GM18499 (cell line): ENCODE data around the gene PCYT2.
"Not testable (repeated sequence)": the region's sequence is repeated elsewhere in the genome, so short reads cannot be mapped to it uniquely, and the experiment has no call there.

Experiments
- ATAC-seq: cut with Tn5 transposase; IDR thresholded peaks from one replicate; pipeline ENCODE4 v1.9.1; 2021; ENCODE audit warnings: moderate number of reproducible peaks; ENCODE audit not compliant: insufficient read depth, unreplicated experiment

Gene PCYT2

GRCh38 chr17:81927653-81928543, 16.7 kb upstream of the PCYT2 start, which contains the start of gene MAFG:
MAFG (minus strand) TSS chr17:81927735; CDS start chr17:81923185, 4,550 bp downstream.
- ATAC-seq: peak; percentile 32

DNA sequence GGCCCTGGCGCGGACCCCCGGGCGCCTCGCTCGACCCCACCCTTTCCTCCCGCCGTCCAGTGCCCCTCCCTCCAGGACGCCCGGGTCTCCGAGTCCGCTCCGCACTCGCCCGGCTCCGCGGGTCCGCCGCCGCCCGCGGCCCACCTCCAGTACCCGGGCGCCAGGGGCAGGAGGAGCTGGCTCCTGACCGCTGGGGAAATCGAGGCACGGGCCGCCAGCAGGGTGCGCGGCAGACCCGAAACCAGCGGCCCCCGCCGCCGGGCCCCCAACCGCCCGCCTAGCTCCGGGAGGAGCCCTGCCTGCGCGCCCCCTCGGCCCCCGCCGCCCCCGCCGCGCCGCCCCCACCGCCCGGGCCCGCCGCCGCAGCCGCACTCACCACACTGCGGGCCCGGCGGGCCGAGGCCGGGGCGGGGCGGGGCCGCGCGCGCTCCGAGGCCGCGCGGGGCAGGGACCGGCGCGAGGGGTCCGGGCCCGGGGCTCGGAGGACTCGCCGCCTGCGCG, 16.0 kb upstream of the PCYT2 start:
- peak; percentile 11 for ATAC-seq

GRCh38 chr17:81926451-81927151, 15.4 kb upstream of the PCYT2 start:
- no peak for ATAC-seq

DNA sequence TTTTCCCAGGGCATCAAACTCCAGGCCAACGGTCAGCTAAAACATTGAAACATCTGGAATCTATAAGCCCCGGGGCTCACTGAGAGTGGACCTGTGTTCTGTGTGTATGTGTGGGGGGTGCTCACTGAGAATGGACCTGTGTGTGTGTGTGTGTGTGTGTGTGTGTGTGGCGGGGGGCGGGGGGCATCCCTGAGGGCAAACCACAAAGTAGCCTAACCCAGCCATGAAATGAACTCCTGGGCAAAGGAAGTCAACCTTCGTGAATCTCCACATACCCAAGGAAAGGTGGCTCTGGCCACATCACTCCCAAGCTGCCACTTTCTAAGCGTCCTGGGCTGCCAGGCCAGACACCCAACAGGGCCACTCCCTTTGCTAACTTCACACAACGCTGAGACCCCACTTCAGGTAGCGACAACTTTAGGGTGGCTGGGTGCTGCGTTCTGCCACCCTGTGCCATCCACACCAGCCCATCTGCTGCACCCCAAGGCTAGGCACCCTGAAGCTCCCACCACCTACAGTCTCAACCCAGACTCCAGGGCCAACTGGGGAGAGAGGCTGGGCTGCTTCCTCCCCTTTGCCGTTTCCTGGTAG, 14.8 kb upstream of the PCYT2 start:
- ATAC-seq: no peak

GRCh38 chr17:81924557-81925532, 13.6 kb upstream of the PCYT2 start:
- no peak for ATAC-seq

DNA sequence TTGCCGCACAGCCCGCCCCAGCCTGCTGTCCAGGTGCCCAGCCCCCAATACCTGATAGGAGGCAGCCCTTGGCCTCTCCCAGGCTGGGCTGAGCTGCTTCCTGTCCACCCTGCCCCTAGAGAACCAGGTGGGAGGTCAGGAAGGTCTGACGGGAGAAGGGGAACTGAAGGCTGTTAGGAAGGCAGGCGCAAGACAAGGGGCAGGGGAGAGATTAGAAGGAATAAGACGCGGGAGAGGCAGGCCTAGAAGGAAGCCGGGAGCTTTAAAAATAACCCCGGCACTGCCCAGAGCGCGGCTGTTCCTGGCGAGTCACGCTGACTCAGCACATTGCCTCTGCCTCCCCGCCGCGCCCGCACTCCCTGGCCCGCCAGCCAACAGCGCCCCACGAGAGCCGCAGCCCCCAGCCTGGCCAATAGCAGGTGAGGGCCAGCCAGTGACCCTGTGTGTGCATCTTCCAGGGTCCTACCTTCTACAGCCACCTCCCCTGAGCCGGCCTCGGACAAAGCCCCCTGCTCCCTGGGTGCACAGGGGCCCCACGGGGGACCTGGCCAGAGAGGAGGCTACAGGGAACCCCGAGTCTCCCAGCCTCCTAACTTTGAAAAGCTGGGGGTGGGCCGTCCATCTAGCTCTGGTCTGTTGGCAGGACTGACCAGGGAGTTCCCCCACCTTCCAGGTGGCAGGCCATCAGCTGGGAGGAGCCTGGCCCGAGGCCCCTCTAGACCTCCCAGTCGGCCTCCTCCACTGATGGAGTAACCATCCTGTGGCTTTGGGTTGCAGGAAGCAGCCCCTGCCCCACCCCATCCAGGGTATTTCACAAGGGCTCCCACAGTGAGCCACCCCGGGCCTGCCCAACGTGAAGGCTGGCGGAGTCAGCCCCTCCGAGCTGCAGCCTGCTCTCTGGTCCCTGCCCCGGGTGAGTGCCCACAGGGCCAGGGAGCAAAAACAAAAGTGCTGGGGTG, 12.4 kb upstream of the PCYT2 start:
- no peak for ATAC-seq

- ATAC-seq: no peak
Measured at GRCh38 chr17:81922566-81923301, 11.5 kb upstream of the PCYT2 start.

DNA sequence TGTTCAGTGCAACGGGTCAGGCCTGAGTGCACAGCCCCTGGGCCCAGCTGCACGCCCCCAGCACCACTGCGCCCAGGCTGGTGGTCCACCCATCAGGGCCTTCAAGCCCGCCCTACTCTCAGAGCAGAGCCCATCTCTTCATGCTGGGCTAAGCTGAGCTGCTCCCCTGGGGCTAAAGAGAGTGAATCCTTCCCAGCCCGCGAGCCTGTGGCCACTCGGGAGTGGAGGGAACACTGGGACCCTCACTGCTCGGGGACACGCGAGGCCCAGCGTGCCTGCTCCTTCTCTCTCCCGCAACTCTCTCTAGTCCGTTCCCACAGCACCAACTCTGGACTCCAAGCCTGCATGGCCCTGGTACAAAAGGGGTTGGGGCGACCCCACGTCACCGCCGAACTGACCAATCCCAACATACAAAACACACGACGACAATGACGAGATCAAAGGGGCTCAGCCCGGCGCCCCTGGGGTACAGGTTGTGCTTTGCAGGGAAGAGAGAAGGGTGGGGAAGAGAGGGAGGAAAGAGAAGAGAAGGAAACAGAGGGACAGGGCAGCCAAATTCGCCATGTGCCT, 10.9 kb upstream of the PCYT2 start:
- no peak for ATAC-seq

DNA sequence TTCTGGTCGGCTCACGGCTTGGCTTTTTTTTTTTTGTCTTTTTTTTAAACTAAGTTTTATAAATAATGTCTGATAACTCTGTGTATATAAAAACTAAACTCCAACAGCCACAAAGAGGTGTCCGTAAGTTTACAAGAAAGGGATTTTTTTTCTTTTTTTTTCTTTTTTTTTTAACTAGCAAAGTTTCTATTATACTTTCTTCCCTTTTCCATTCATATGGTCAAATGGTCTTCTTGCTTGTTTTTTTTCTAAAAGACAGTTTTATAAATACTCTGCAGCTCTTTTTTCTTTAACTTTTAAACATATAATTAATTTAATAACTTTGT, 10.3 kb upstream of the PCYT2 start:
- no peak for ATAC-seq

- ATAC-seq: no peak
Measured at GRCh38 chr17:81920612-81921536, 9.7 kb upstream of the PCYT2 start.

DNA sequence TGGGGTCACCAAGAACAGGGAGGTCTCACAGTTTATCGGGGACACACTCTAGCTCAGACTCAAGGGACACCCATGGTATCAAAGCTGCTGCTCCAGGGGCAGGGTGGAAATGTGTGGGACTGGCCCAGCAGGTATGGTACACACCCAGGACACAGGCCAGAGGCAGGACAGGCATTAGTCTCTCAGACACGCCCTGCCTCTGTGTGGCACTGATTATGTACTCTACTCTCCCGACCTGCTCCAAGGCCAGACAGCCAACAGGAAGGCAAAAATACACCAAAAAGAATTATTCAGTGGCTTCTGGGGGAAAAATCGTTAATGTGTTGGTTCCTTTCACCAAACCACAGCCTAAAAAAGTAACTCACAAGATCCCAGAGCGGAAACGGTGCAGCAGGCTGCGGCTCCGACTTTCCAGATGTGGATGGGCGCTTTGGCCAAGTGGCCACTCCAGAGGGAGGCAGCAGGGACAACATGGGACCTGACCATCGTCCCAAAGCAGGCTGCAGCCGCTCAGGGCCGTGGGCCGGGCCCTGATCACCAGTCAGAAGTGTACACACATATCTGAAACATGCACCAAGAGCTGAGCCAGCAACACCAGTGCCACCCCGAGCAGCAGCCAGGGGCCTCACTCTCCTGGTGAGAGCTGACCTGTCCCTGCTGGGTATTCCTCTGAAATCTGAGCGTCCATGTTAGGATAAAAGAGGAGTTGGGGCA, 7.8 kb upstream of the PCYT2 start:
- no peak for ATAC-seq

DNA sequence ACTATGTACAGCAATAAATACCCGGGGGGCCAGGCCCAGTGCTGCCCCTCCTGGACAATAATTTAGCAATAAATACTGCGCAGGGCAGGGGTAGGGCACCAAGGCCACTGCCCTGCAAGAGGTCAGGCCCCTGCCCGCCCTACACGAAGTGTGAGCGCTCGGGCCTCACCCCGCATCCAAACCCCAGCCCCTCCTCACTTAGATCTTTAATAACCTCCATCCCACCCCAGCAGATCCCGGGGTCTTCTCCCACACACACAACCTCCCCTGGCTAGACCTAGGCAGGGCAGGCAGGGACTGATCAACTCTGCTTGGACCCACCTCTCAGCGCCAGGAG, 7.1 kb upstream of the PCYT2 start:
- ATAC-seq: not testable (repeated sequence)

DNA sequence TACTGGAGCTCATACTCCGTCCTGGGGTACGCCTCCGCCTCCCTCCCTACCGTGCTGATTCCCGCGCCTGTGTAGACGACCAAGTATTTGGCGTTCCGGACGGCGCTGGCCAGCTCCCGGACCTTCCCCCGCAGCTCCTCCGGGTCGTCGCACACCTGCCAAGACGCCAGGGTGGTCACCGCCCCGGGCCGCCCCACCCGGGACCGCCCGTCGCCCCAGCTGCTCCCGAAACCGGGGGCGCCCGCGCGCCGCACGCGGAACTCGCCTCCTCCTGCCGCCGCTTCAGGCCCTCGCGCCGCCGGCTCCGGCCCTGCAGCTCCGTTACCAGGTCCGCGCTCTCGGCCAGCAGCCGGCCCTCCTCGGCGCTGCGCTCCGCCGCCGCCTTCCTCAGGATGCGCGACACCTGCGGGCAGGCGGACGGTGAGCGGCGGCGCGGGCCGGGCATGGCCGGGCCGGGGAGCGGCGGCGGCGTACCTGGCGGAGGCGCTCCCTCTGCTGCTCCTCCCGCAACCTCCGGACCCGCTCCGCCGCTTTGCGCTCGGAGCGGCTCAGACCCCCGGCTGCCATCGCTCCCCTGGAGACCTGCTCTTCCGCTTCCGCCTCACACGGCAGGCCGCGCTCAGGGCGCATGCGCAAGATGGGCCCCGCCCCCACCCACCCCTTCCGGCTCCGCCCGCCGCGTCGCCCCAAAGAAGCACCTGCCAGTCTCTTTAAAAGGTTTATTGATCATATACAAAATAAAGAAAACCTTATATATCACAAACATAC, 6.5 kb upstream of the PCYT2 start, which contains the start of gene SIRT7:
SIRT7 (minus strand) TSS at position 612 of the 768 bp plus-strand sequence; CDS start at position 567, 45 bp downstream.
- ATAC-seq: no peak

GRCh38 chr17:81916234-81917001, 5.2 kb upstream of the PCYT2 start:
- no peak for ATAC-seq

DNA sequence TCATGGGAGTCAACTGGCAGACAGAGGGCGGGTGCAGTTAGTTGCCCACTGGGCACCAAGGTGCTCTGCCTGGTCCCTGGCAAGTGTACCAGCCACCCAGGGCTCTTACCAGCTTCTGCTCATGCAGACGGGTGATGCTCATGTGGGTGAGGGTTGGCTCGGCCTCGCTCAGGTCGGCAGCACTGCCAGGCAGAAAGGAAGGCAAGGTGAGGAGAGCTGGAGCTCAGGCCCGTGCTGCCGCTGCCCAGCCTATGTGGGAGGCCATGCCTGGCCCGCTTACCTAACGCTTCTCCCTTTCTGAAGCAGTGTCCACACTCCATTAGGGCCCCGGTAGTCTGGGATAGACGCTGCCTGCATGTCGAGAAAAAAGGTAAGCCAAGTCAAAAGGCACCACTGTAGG, 4.1 kb upstream of the PCYT2 start:
- no peak for ATAC-seq
